HEK293 (cell line): ENCODE results near the gene IMP3.

Experiments
- ELK4 ChIP-seq: IDR thresholded peaks from 2 replicates; pipeline ENCODE4 v1.6.1; 2011; ENCODE audit warnings: mild to moderate bottlenecking, low read depth, low read length, borderline replicate concordance
- GLI2 ChIP-seq: fragments of 450-650 bp; formaldehyde crosslinking; IDR thresholded peaks from 2 replicates; pipeline ENCODE4; 2017; ENCODE audit warnings: missing biosample characterization, missing genetic modification characterization, low read depth, borderline replicate concordance
- GLIS1 ChIP-seq: fragments of 450-650 bp; formaldehyde crosslinking; IDR thresholded peaks from 2 replicates; pipeline ENCODE4 v1.5.1; 2016; ENCODE audit warnings: missing biosample characterization, missing genetic modification characterization
- KLF17 ChIP-seq: fragments of 450-650 bp; formaldehyde crosslinking; IDR thresholded peaks from 2 replicates; pipeline ENCODE4 v1.5.1; 2016; ENCODE audit warnings: missing biosample characterization, missing genetic modification characterization
- SP2 ChIP-seq: fragments of 450-650 bp; formaldehyde crosslinking; IDR thresholded peaks from 2 replicates; pipeline ENCODE4 v1.5.1; 2016; ENCODE audit warnings: missing biosample characterization, missing genetic modification characterization
- TCF7L2 ChIP-seq: IDR thresholded peaks from 2 replicates; pipeline ENCODE4 v1.6.1; 2011; ENCODE audit warnings: low read depth, mild to moderate bottlenecking, inconsistent platforms, low read length, moderate library complexity, borderline replicate concordance
- TRIM28 ChIP-seq: IDR thresholded peaks from 2 replicates; pipeline ENCODE4 v1.6.1; 2011; ENCODE audit warnings: low read length, control low read depth, borderline replicate concordance
- WT1 ChIP-seq: fragments of 450-650 bp; formaldehyde crosslinking; IDR thresholded peaks from 2 replicates; pipeline ENCODE4 v1.5.1; 2016; ENCODE audit warnings: missing biosample characterization, missing genetic modification characterization
- ZBTB48 ChIP-seq: fragments of 450-650 bp; formaldehyde crosslinking; IDR thresholded peaks from 2 replicates; pipeline ENCODE4 v1.5.1; 2016; ENCODE audit warnings: missing biosample characterization, missing genetic modification characterization
- ZFHX2 ChIP-seq: fragments of 450-650 bp; formaldehyde crosslinking; conservative IDR thresholded peaks from 2 replicates; pipeline ENCODE4 v1.5.1; 2016; ENCODE audit warnings: missing biosample characterization, missing genetic modification characterization
- ZNF16 ChIP-seq: fragments of 450-650 bp; formaldehyde crosslinking; IDR thresholded peaks from 2 replicates; pipeline ENCODE4 v1.5.1; 2016; ENCODE audit warnings: low read depth, missing biosample characterization, missing genetic modification characterization
- ZNF169 ChIP-seq: fragments of 450-650 bp; formaldehyde crosslinking; IDR thresholded peaks from 2 replicates; pipeline ENCODE4 v1.5.1; 2016; ENCODE audit warnings: missing biosample characterization, missing genetic modification characterization
- ZNF184 ChIP-seq: fragments of 450-650 bp; IDR thresholded peaks from 2 replicates; pipeline ENCODE4 v1.5.1; 2018; ENCODE audit warnings: missing biosample characterization, mild to moderate bottlenecking, missing genetic modification characterization
- ZNF23 ChIP-seq: fragments of 450-650 bp; formaldehyde crosslinking; IDR thresholded peaks from 2 replicates; pipeline ENCODE4 v1.5.1; 2016; ENCODE audit warnings: missing biosample characterization, missing genetic modification characterization, borderline replicate concordance
- ZNF239 ChIP-seq: fragments of 450-650 bp; formaldehyde crosslinking; IDR thresholded peaks from 2 replicates; pipeline ENCODE4 v1.5.1; 2016; ENCODE audit warnings: missing biosample characterization, missing genetic modification characterization
- ZNF26 ChIP-seq: fragments of 450-650 bp; formaldehyde crosslinking; IDR thresholded peaks from 2 replicates; pipeline ENCODE4 v1.5.1; 2016; ENCODE audit warnings: missing biosample characterization, missing genetic modification characterization
- ZNF266 ChIP-seq: fragments of 450-650 bp; formaldehyde crosslinking; IDR thresholded peaks from 2 replicates; pipeline ENCODE4 v1.5.1; 2016; ENCODE audit warnings: missing biosample characterization, missing genetic modification characterization, low read depth
- ZNF292 ChIP-seq: fragments of 450-650 bp; formaldehyde crosslinking; IDR thresholded peaks from 2 replicates; pipeline ENCODE4 v1.5.1; 2016; ENCODE audit warnings: low read depth, missing biosample characterization, missing genetic modification characterization, borderline replicate concordance
- ZNF341 ChIP-seq: fragments of 450-650 bp; formaldehyde crosslinking; IDR thresholded peaks from 2 replicates; pipeline ENCODE4; 2016; ENCODE audit warnings: low read depth, missing biosample characterization, missing genetic modification characterization
- ZNF350 ChIP-seq: fragments of 450-650 bp; formaldehyde crosslinking; IDR thresholded peaks from 2 replicates; pipeline ENCODE4 v1.5.0; 2017; ENCODE audit warnings: missing biosample characterization, mild to moderate bottlenecking, missing genetic modification characterization
- ZNF366 ChIP-seq: fragments of 450-650 bp; formaldehyde crosslinking; conservative IDR thresholded peaks from 2 replicates; pipeline ENCODE4 v1.5.1; 2016; ENCODE audit warnings: missing biosample characterization, missing genetic modification characterization
- ZNF37A ChIP-seq: fragments of 450-650 bp; IDR thresholded peaks from 2 replicates; pipeline ENCODE4 v1.5.1; 2018; ENCODE audit warnings: missing biosample characterization, missing genetic modification characterization
- ZNF433 ChIP-seq: fragments of 450-650 bp; formaldehyde crosslinking; IDR thresholded peaks from 2 replicates; pipeline ENCODE4 v1.5.1; 2016; ENCODE audit warnings: missing biosample characterization, missing genetic modification characterization, low read depth
- ZNF48 ChIP-seq: fragments of 450-650 bp; formaldehyde crosslinking; IDR thresholded peaks from 2 replicates; pipeline ENCODE4 v1.5.1; 2016; ENCODE audit warnings: missing biosample characterization, missing genetic modification characterization
- ZNF510 ChIP-seq: fragments of 450-650 bp; formaldehyde crosslinking; IDR thresholded peaks from 2 replicates; pipeline ENCODE4 v1.5.1; 2018; ENCODE audit warnings: mild to moderate bottlenecking, missing genetic modification characterization, missing biosample characterization; ENCODE audit not compliant: insufficient replicate concordance
- ZNF514 ChIP-seq: fragments of 450-650 bp; formaldehyde crosslinking; IDR thresholded peaks from 2 replicates; pipeline ENCODE4 v1.5.1; 2016; ENCODE audit warnings: missing biosample characterization, missing genetic modification characterization
- ZNF529 ChIP-seq: fragments of 450-650 bp; formaldehyde crosslinking; IDR thresholded peaks from 2 replicates; pipeline ENCODE4 v1.5.1; 2017; ENCODE audit warnings: missing genetic modification characterization, missing biosample characterization; ENCODE audit not compliant: insufficient replicate concordance
- ZNF549 ChIP-seq: fragments of 450-650 bp; IDR thresholded peaks from 2 replicates; pipeline ENCODE4 v1.5.1; 2018; ENCODE audit warnings: missing biosample characterization, missing genetic modification characterization, mild to moderate bottlenecking, inconsistent platforms, moderate library complexity
- ZNF571 ChIP-seq: fragments of 450-650 bp; formaldehyde crosslinking; IDR thresholded peaks from 2 replicates; pipeline ENCODE4 v1.5.0; 2017; ENCODE audit warnings: missing biosample characterization, missing genetic modification characterization
- ZNF585B ChIP-seq: fragments of 450-650 bp; formaldehyde crosslinking; IDR thresholded peaks from 2 replicates; pipeline ENCODE4 v1.5.1; 2016; ENCODE audit warnings: missing biosample characterization, missing genetic modification characterization
- ZNF596 ChIP-seq: fragments of 450-650 bp; IDR thresholded peaks from 2 replicates; pipeline ENCODE4 v1.5.0; 2018; ENCODE audit warnings: missing biosample characterization, mild to moderate bottlenecking, missing genetic modification characterization, moderate library complexity
- ZNF624 ChIP-seq: fragments of 450-650 bp; formaldehyde crosslinking; IDR thresholded peaks from 2 replicates; pipeline ENCODE4 v1.5.1; 2017; ENCODE audit warnings: missing biosample characterization, missing genetic modification characterization
- ZNF629 ChIP-seq: fragments of 450-650 bp; formaldehyde crosslinking; IDR thresholded peaks from 2 replicates; pipeline ENCODE4 v1.5.1; 2017; ENCODE audit warnings: missing biosample characterization, missing genetic modification characterization
- ZNF701 ChIP-seq: fragments of 450-650 bp; formaldehyde crosslinking; IDR thresholded peaks from 2 replicates; pipeline ENCODE4 v1.5.1; 2016; ENCODE audit warnings: missing biosample characterization, missing genetic modification characterization
- ZNF830 ChIP-seq: fragments of 450-650 bp; IDR thresholded peaks from 2 replicates; pipeline ENCODE4 v1.5.0; 2018; ENCODE audit warnings: missing biosample characterization, missing genetic modification characterization, low read depth, mild to moderate bottlenecking, moderate library complexity
- ZNF843 ChIP-seq: fragments of 450-650 bp; formaldehyde crosslinking; IDR thresholded peaks from 2 replicates; pipeline ENCODE4 v1.5.1; 2016; ENCODE audit warnings: missing biosample characterization, missing genetic modification characterization
- ZSCAN16 ChIP-seq: fragments of 450-650 bp; formaldehyde crosslinking; IDR thresholded peaks from 2 replicates; pipeline ENCODE4 v1.5.1; 2016; ENCODE audit warnings: missing biosample characterization, missing genetic modification characterization
- ZSCAN5A ChIP-seq: fragments of 450-650 bp; formaldehyde crosslinking; IDR thresholded peaks from 2 replicates; pipeline ENCODE4 v1.5.1; 2016; ENCODE audit warnings: missing biosample characterization, missing genetic modification characterization

Gene IMP3

GRCh38 chr15:75639709-75640482, at the start of gene IMP3 (continued):
- no peak; the same call in 1 of the 2 replicates for TF ChIP-seq ZNF169 (tag by site-specific recombination)
- no peak for TF ChIP-seq ZNF37A (tag by site-specific recombination)
- TF ChIP-seq ZNF433 (tag by site-specific recombination), result no peak
- TF ChIP-seq ZNF292 (tag by site-specific recombination), result no peak
- TF ChIP-seq ZNF571, result no peak
- peak; percentile 96 for TF ChIP-seq ZBTB48 (tag by site-specific recombination)
- no peak for TF ChIP-seq ZNF510
- peak; percentile 56 for TF ChIP-seq ZNF629 (tag by site-specific recombination)
- no peak; the same call in 1 of the 2 replicates for TF ChIP-seq ZNF23 (tag by site-specific recombination)
- no peak for TF ChIP-seq ZNF596
- no peak for TF ChIP-seq ZNF26
- TF ChIP-seq ZSCAN5A, result peak; percentile 93
- TF ChIP-seq KLF17, result peak; percentile 40; the same call in 1 of the 2 replicates
- TF ChIP-seq ZNF184 (tag by site-specific recombination), result no peak
- TF ChIP-seq ZNF366 (tag by site-specific recombination), result peak; percentile 93
- TF ChIP-seq ZNF341 (tag by site-specific recombination), result peak; percentile 90
- no peak for TF ChIP-seq ZNF514 (tag by site-specific recombination)
- TF ChIP-seq ZNF701 (tag by site-specific recombination), result no peak
- no peak for TF ChIP-seq TCF7L2
- TF ChIP-seq ZSCAN16 (tag by site-specific recombination), result 0 out of 2 replicates have a peak, but pooled peaks have one; percentile 20
- no peak for TF ChIP-seq GLI2
- peak; percentile 98 for TF ChIP-seq SP2 (tag by site-specific recombination)
- no peak for TF ChIP-seq WT1 (tag by site-specific recombination)
- TF ChIP-seq ZNF239, result no peak
- peak; percentile 86 for TF ChIP-seq ZFHX2 (tag by site-specific recombination)
- peak; percentile 77 for TF ChIP-seq ZNF843 (tag by site-specific recombination)
- TF ChIP-seq ZNF529 (tag by site-specific recombination), result no peak
- no peak for TF ChIP-seq ZNF830 (tag by site-specific recombination)
- no peak; the same call in 1 of the 2 replicates for TF ChIP-seq TRIM28
- peak; percentile 16; the same call in 1 of the 2 replicates for TF ChIP-seq ZNF585B (tag by site-specific recombination)
- TF ChIP-seq ZNF350, result no peak
- TF ChIP-seq ELK4, result peak; percentile 79; the same call in 1 of the 2 replicates
- no peak; the same call in 1 of the 2 replicates for TF ChIP-seq GLIS1
- TF ChIP-seq ZNF48 (tag by site-specific recombination), result no peak
- no peak for TF ChIP-seq ZNF549 (tag by site-specific recombination)
- TF ChIP-seq ZNF624 (tag by site-specific recombination), result no peak
- TF ChIP-seq ZNF266 (tag by site-specific recombination), result no peak
- TF ChIP-seq ZNF16, result no peak
